SHP77 (cell line): ENCODE results near the gene TM9SF4.
A peak's percentile ranks its signal among the peaks of the same experiment; 100 is the strongest.

Experiments used
- DNase-seq, 2 experiments: peaks; one replicate each; lab custom pipeline; 2025; lab: John Stamatoyannopoulos, UW

TM9SF4 gene

DNA sequence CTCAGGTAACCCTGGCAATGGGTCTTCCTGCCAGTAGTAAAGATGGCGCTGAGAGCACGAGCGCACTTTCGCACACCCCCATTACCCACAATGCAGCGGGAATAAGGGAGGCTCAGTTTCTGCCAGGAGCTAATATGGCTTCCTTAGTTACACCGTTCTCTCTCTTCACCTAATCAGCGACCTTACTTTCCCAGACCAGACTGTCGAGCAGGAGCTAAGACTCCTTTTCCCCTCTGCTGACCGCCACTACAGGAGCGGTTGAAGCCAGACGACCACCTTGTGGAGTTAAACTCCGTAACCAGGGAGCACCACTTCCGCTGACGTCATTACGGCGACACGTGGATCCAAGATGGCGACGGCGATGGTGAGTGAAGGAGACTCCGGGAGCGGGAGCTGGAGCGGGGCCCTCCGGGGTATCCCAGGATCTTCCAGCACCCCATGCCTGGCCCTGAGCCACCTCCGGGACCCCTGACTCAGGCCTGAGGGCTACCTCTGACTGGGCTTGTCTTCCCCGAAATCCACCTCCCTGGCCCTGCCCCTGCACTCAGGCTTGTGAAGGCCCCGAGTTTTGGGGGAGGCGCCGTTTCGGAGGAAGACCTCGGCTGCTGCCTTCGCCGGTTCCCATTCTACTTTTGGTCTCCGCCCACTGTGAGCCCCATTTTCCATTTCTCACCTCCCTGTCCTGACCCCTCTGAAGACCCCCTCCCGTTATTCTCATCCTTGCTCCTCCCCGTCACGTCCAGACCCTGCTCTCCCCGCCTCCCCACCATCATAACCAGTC is at the start of gene TM9SF4:
Gene TM9SF4 (plus strand): TSS at position 323 of the 781 bp plus-strand sequence. CDS start 27 bp downstream, at position 350.
- DNase-seq: peak; percentile 90 to 93

DNA sequence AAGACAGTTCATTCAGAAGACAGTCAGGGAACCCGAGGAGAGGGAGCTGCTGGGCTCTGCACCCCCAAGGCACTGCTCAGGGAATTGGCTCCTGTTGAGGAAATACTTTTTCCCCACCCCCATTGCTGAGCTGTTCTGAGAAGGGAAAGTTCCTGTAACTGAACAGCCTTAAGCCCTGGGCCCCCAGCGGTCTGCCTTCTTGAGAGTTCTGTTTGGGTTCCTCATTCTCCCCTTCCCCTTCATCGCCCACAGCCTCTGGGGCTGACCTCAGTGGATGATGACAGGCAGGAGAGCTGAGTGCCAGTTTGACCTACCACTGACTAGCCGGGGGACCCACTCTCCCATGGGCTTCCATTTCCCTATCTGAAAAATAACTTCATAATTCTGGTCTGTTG is 46.7 kb upstream of the TM9SF4 start:
- no peak for DNase-seq

DNA sequence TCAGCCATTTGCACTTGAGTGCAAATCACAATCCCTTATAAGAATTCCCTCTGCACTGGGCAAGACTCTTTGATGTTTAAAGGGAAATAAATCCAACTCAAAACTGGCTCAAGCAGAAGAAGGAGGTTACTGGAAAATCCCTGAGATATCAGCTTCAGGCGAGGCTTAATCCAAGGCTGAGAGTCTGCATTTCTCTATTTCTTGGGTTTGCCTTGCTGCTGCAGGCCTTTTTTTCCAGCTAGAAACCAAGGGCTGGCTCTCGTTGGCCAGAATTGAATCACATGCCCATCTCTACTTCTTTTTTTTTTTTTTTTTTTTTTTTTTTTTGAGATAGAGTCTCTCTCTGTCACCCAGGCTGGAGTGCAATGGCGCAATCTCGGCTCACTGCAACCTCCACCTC is 45.8 kb upstream of the TM9SF4 start:
- DNase-seq: no peak

GRCh38 chr20:32064667-32065066 is 44.8 kb upstream of the TM9SF4 start:
- DNase-seq: no peak

DNA sequence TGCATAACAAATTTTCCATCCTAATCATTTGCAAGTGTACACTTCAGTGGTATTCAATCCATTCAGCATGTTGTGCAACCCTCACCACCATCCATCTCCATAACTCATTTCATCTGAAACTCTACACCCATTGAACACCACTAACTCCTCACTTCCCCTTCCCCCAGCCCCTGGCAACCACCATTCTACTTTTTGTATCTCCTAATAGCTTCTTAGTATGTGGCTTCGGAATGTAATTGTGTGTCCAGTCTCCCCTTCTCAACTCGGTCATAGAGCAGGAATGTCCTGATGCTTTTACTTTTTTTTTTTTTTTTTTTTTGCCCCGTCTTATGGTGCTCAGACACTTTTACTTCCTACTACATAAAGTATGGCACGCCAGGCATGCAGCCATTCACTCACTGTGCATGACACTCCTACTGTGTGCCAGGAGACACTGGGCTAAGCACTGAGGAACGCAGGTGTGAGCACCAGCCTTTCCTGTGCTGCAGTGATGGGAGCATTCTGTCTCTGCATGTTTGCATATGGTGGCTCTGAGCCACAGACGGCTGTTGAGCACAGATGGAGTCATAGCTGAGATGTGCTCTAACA is 42.2 kb upstream of the TM9SF4 start:
- no peak for DNase-seq

DNA sequence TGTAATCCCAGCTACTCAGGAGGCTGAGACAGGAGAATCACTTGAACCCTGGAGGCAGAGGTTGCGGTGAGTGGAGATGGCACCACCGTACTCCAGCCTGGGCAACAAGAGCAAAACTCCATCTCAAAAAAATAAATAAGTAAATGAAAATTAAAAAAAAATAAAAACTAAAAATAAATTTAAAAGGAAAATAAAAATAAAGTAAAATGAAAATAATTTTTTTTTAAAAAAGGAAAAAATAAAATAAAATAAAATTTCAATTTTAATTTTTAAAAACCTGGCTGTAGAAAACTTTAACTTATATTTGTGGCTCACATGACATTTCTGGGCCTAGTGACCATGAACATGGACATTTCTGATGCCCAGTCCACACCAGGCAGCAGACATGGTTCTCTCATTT is 41.3 kb upstream of the TM9SF4 start:
- no peak for DNase-seq

DNA sequence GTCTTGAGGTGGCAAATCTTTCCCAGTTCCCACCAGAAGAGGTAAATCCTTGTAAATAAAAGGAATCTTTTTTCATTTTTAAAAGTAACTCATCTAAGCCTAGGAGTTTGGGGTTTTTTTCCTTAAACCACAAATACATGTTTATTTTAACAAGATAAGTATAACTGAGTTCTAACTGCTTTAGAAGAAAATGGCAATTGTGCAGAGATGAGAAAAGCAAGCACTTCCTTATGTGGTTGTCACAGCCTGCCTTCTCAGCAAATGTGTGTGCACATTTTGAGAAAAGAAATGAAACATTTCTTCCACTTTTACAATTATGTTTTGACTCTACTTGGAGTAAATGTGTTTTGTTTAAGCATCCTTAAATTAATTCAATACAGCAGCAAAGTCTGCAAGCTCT is 39.8 kb upstream of the TM9SF4 start:
- no peak for DNase-seq

DNA sequence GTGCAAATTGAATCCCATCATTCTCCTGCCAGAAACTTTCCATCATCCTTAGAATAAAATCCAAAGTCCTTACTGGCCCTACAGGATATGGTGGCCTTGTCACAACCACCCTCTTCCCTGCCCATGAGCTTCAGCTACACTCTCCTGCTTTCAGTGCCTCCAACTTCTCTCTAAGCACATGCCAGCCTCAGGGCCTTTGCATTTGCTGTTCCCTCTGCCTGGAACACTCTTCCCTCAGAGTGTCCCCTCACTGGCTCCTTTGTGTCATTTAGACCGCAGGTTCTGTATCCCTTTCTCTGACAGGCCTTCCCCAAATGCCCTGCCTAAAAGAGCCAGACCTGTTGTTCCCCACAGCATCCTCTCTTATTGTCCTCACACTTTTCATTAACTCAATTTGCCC is 39.2 kb upstream of the TM9SF4 start:
- no peak for DNase-seq

DNA sequence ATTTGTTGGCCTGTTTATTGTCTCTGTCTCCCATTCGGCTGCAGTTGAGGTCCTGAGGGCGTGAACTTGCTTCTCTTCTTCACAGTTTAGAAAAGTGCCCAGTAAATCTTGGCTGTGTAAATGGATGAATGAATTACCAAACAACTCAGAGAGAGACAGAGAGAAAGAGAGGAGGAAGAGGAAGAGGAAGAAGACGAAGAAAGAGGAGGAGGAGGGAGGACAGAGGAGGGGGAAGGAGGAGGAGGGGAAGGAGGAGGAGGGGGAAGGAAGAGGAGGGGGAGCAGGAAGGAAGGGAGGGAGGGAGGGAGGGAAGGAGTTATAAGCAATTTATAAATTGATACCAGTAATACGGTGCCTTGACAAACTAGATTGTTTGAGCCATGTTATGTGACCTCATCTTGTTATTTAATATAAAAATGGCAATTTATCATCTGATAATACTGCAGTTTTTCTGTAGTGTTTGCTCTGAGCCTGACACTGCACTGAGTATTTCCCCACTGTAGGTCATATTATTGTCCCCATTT is 38.8 kb upstream of the TM9SF4 start:
- DNase-seq: no peak

DNA sequence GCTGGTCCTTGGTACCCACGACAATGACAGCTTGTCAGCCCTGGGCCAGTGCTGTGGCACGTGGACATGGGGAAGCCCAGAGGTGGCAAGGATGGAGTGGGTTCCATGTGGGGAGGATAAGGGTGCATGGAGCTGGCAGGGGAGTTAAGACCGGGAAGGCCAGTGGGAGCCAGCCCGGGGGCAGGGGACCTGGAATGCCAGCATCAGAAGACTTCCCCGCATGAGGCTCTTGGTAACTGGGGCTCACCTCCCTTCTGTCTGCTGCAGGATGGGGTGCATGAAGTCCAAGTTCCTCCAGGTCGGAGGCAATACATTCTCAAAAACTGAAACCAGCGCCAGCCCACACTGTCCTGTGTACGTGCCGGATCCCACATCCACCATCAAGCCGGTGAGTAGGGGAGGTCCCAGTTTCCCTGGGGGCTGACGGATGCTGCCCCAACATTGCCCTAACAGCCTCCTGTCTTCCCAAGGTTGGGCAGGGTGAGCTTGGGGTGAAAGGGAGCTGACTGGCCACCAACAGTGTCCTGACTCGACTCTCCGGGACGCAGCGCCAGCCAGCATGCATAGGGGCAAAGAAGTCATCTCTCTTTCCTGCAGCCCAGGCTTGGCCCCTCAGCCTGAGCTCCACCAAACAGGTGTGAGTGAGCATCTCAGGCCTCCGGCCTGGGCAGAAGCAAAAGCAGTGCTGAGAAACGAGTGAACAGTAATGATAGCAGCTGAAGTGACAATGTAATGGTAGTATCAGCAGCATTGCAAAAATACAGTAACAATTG is 37.9 kb upstream of the TM9SF4 start:
- DNase-seq: no peak

DNA sequence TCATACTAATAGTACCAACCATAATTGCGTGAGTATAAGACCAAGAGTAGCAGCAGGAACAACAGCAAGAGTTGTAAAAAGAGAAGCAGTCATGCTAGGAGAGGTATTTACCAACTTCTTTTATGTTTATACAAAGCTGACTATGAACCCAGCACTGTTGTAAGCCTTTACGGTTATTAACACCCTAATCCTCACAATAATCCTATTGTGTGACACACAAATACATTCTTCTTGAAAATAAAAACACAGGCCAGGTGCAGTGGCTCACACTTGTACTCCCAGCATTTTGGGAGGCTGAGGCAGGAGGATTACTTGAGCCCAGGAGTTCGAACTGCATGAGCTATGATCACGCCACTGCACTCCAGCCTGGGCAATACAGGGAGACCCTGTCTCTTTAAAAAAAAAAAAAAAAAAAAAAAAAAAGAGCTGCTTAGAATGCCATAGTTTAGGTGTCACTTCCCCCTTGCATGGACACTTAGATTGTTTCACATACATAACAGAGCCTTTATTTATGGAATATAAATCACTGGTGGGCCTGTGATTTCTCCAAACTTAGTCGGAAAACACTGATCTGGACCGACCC is 37.3 kb upstream of the TM9SF4 start:
- no peak for DNase-seq

DNA sequence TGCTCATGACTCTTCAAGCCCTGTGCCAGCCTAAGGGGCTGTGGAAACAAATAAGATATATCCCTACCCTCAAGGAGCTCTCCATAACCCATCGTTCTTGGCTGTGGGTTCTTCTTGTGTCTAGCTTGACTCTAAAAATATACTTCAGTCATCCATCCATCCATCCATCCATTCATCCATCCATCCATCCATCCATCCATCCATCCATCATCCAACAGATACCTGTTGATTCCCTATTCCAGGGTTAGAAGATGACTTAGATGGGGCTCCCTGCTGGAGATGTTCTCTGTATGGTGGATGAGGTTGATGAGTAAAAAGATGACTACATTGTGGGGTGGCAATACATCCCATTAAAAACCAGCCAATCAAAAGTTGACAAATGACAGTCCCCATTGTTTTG is 34.0 kb upstream of the TM9SF4 start:
- no peak for DNase-seq

DNA sequence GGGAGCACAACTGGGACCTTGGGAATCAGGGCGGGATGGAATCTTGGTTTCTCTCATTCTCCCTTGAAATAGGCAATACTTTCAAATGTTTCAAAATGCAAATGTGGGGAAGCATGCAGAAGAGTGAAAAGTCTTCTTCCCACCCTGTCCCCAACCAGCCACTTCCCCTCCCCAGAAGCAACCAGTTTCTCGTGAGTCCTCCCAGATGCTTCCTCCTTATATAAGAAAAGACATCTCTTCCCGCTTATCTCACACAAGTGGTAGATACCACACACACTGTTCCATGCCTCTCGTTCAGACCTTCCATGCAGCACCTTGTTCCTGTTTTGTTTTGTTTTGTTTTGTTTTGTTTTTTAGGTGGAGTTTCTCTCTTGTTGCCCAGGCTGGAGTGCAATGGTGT is 32.3 kb upstream of the TM9SF4 start:
- DNase-seq: no peak

- no peak for DNase-seq
Measured at GRCh38 chr20:32078322-32078721, 31.2 kb upstream of the TM9SF4 start.

DNA sequence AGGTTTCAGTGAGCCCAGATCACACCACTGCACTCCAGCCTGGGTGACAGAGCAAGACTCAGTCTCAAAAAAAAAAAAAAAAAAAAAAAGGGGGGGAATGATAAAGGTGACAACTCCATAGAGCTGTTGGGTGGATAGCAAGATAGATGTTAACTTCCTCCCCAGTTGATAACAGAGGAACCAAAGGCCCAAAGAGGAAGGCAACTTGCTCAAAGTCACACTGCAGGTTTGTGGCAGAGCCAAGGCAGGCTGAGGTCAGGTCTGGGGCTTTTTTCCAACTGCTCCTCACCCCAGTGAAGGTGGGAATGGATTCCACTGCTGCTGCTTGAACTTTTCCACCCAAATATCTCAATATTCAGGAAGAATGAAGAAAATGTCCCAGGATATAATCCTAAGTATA is 30.7 kb upstream of the TM9SF4 start:
- DNase-seq: no peak

DNA sequence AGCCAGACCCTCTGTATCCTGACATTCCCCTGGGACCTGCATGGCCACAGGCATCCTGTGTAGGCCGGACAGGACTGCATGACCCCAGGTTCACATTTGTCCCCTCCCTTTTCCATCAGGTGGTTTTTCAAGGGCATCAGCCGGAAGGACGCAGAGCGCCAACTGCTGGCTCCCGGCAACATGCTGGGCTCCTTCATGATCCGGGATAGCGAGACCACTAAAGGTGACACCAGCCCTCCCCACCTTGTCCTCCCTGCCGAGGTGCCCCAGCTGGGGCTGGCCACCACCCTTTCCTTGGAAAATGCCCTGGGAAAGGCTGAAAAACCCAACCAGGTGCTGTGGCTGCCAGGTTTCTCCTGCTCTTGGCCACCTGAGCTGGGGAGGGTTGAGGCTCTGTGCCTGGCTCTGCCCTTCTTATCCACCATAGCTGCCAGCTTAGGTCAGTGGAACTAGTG is 29.8 kb upstream of the TM9SF4 start:
- peak in 1 of 2 experiments; percentile 18 for DNase-seq

- no peak for DNase-seq
Measured at GRCh38 chr20:32080783-32081182, 28.7 kb upstream of the TM9SF4 start.

DNA sequence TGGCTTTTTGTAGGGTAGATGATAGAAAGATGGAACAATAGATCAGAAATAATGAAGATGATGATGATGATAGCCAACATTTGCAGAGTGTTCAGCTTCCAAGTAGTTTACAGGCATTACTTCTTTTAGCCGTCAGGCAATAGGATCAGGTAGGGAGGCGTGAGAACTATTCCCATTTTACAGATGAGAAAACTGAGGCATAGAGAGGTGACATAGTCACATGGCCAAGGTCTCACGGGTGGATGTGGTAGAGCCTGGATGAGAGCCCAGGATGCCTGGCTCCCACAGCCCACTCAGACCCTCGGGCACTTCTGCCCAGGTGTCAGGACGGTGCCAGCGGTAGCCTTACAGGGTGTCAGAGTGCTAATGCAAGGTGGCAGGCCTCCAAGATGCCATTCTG is 26.0 kb upstream of the TM9SF4 start:
- DNase-seq: no peak

DNA sequence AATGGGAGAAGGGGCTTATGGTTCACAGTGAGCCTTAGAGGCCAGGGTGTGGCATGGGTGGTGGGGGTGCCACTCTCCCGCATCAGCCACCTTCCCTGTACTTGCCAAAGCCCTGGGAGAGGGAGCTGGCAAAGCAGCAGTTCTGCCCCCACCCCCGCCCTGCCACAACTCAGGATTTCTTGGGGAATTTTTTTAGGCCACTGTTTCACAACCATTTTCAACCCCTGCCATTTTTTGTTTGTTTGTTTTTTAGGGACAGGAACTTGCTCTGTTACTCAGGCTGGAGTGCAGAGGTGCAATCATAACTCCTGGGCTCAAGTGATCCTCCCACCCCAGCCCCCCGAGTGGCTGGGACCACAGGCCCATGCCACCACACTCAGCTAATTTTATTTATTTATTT is 22.4 kb upstream of the TM9SF4 start:
- no peak for DNase-seq

DNA sequence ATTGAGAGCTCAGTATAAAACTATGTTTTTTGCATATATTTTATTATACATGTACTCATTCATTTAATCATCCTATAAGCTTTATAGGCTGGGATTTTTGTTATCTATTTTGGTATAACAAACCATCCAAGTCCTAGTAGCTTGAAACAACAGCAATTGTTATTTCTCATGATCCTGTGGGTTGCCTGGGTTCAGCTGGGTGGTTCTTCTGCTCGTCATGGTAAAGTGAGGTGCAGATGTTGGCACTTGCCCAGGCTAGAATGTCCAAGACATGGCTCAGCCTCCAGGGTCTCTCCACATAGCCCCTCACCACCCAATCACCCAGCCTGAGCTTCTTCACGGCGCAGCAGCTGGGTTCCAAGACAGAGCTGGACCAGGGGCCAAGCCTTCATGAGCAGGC is 20.8 kb upstream of the TM9SF4 start:
- DNase-seq: no peak

DNA sequence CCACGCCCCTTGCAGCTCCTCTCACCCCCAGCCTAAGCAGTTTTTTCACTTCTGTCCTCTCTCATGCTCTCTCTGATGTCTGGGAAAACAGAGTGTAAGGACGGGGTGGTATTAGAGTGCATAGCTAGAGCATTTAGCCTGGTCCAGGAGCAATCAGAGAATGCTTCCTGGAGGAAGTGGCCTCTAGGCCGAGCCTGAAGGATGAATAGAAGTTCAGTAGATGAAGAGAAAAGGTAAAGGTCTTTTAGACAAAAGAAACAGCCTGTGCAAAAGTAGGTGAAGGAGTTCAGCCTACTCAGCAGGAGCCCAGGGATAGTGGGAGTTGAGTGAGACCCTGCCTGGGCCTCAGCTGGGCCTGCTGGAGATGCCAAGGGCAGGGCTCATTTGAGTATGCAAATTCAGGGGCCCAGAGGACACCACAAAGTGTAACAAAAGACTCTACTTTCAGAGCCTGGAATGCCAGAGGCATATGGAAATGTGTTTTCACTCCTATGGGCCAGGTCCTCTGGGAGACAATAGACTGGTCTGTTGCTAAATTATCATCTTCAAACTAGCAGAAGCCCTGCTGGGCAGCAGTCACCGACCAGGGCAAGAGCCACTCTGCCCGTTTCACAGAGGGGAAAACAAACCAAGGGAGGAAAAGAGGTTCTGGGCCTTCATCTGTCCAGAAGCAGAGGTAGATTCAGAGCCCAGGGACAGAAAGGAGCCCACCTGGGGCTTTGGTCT is 19.7 kb upstream of the TM9SF4 start:
- no peak for DNase-seq

DNA sequence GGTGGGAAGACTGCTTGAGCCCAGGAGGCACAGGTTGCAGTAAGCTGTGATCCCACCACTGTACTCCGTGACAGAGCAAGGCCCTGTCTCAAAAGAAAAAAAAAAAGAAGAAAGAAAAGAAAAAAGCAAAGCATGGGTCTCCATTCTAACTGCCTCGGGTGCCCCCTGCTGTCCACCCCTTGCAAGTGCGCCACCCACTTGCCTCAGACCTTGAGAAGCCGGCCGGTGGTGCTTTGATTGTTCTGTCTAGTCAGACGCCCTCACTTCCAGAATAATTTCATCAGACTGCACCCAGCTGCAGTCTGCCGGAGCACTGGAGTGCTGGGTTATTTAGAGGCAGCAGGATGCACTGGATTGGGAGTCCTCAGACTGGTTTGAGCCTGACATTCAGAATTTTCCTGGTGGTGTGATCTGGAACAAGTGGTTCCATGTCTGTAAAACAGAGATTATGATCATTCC is 17.6 kb upstream of the TM9SF4 start:
- peak; percentile 64 to 65 for DNase-seq
